Testis (tissue), 3 donors: ENCODE results near the gene ANP32B. TPM values are rescaled to one million over a fixed set of nuclear protein-coding genes. Genes with fewer than 3 reads are reported as not detected.

ENCODE experiments used
- DNase-seq: peaks from one replicate; pipeline ENCODE4 v3.0.0-alpha.2; 2019
- H3K27ac ChIP-seq, 2 donors: fragments of 200-600 bp; sonication (generic); one replicate each; pipeline ENCODE4 v1.5.1; 2019
- H3K27me3 ChIP-seq: fragments of 200-600 bp; sonication (generic); one replicate; pipeline ENCODE4 v1.5.1; 2019
- H3K36me3 ChIP-seq: fragments of 200-600 bp; sonication (generic); one replicate; pipeline ENCODE4 v1.5.1; 2017; ENCODE audit warnings: low read depth; ENCODE audit errors: missing control alignments
- H3K4me1 ChIP-seq: fragments of 200-600 bp; sonication (generic); one replicate; pipeline ENCODE4 v1.5.1; 2019
- H3K4me3 ChIP-seq, 2 donors: fragments of 200-600 bp; sonication (generic); one replicate each; pipeline ENCODE4 v1.5.1; 2017 to 2019
- H3K9me3 ChIP-seq: fragments of 200-600 bp; sonication (generic); one replicate; pipeline ENCODE4 v1.5.1; 2017
- POLR2A ChIP-seq: fragments of 450-650 bp; IDR thresholded peaks from one replicate; pipeline ENCODE4 v1.6.1; 2017; ENCODE audit warnings: antibody characterized with exemption, mild to moderate bottlenecking, moderate library complexity
- WGBS, 2 donors: methylation state at CpG; one replicate each; pipeline ENCODE4 v1.1.5; 2018; 5-methylcytosine and 5-hydroxymethylcytosine counted together
- intact Hi-C: fragments of 100-400 bp; cut with DNase I; formaldehyde crosslinking; loops from one replicate; pipeline ENCODE4 v1.15.1; 2023; ENCODE audit warnings: low total_unique reads
- polyA plus RNA-seq: library from polyadenylated mRNA; stranded (reverse); fragments of 350-450 nt; fragmentation: Illumina TruSeq; extraction: RNeasy Lipid Tissue Mini Kit (QIAGEN cat#74804); gene quantifications from one replicate; pipeline ENCODE4 v1.2.3, GENCODE V29; 2014; ENCODE audit warnings: low read depth, low replicate concordance; ENCODE audit not compliant: insufficient read depth
- total RNA-seq, 2 donors: library from RNA; depleted of rRNA; stranded (reverse); fragments of >200 nt; gene quantifications; one replicate each; pipeline ENCODE4 v1.2.3, GENCODE V29; 2016
- TF ChIP-seq, protein P1 (sequence below), 3 experiments: fragments of 450-650 bp in 2 of 3; fragments of 200-600 bp in 1 of 3; sonication (generic) in 1 of 3; IDR thresholded peaks; one replicate each; pipeline ENCODE4 v1.5.1; 2016 to 2019; ENCODE audit warnings: antibody characterized with exemption in 3 of 3, mild to moderate bottlenecking in 2 of 3, moderate library complexity in 1 of 3

Gene ANP32B
- total and polyA plus RNA-seq, 3 donors from 2014 or later, result 33.8 to 89.6 (median 54.3) TPM

DNA sequence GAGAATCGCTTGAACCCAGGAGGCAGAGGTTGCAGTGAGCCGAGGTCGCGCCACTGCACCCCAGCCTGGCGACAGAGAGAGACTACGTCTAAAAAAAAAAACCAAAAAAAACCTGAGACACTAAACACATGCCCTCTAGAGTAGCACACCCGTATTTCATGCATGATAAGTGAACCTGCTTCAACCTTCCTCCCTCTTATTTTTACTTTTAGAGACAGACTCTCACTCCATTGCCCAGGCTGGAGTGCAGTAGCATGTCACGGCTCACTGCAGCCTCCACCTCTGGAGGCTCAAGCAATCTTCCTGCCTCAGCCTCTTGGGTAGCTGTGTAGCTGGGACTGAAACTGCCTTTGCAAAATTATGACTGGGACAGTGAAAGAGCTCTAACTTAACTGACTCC, 55.8 kb downstream of the ANP32B start:
- Histone ChIP-seq H3K27me3 (no peaks in the 10 kb centered on the region), H3K4me3 (no peak overlapping the region), H3K36me3 (no peaks in the 10 kb centered on the region), H3K4me1 (peaks cover 6% of the 10 kb centered on the region), H3K27ac (no peak overlapping the region), H3K9me3 (no peaks in the 10 kb centered on the region)
- 79 to 81% methylated on average over 8 of the region's 8 CpGs for WGBS, 2 donors
- intact Hi-C loops, result loop anchor here (10.0 kb wide), 1 partner anchor 114 kb away; the partner anchor contains the start of gene TRMO
- no peak for DNase-seq
- TF ChIP-seq, protein P1, sequence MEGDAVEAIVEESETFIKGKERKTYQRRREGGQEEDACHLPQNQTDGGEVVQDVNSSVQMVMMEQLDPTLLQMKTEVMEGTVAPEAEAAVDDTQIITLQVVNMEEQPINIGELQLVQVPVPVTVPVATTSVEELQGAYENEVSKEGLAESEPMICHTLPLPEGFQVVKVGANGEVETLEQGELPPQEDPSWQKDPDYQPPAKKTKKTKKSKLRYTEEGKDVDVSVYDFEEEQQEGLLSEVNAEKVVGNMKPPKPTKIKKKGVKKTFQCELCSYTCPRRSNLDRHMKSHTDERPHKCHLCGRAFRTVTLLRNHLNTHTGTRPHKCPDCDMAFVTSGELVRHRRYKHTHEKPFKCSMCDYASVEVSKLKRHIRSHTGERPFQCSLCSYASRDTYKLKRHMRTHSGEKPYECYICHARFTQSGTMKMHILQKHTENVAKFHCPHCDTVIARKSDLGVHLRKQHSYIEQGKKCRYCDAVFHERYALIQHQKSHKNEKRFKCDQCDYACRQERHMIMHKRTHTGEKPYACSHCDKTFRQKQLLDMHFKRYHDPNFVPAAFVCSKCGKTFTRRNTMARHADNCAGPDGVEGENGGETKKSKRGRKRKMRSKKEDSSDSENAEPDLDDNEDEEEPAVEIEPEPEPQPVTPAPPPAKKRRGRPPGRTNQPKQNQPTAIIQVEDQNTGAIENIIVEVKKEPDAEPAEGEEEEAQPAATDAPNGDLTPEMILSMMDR (IDR thresholded peaks at IDR 0.05), result no peak
- TF ChIP-seq POLR2A, result no peak

DNA sequence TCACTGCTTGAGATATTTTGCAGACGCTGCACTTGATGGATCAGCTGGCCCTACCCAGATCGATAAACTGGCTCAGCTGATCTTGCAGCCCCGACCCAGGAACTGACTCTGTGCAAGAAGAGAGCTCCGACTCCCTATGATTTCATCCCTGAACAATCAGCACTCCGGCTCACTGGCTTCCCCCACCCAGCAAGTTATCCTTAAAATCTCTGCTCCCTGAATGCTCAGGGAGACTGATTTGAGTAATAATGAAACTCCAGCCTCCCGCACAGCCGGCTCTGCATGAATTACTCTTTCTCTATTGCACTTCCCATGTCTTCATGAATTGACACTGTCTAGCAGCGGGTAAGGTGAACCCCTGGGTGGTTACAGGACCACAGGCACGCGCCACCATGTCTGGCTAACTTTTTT, 56.5 kb downstream of the ANP32B start:
- Histone ChIP-seq H3K4me1 (peaks cover 6% of the 10 kb centered on the region), H3K9me3 (no peaks in the 10 kb centered on the region), H3K27me3 (no peaks in the 10 kb centered on the region), H3K27ac (no peak overlapping the region), H3K36me3 (no peaks in the 10 kb centered on the region), H3K4me3 (no peak overlapping the region)
- WGBS, 2 donors, result 78 to 83% methylated on average over 10 of the region's 10 CpGs
- TF ChIP-seq POLR2A, result no peak
- TF ChIP-seq, protein P1 (IDR thresholded peaks at IDR 0.05), result no peak
- intact Hi-C loops, result loop anchor here (10.0 kb wide), 1 partner anchor 115 kb away; the partner anchor contains the start of gene TRMO
- no peak for DNase-seq

DNA sequence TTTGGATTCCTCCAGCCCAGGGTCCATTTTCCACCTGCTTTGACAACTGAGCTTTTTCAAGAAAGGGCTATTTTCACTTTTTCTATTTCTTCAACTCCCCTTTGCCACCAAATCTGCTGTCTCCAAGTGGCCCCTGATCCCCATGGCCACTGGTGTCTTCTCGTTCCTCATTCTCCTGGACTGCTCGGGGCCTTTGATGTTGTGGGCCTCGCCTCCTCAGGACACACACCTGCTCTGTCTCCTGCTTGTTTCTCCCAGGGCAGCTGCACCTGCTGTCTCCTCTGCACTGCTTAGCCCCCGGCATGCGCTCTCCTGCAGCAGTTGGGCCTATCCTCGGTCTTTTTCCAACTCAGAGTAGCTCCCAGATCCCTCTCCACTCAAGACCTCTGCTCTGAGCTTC, 57.1 kb downstream of the ANP32B start:
- H3K27me3 ChIP-seq, result no peaks in the 10 kb centered on the region
- H3K36me3 ChIP-seq, result no peaks in the 10 kb centered on the region
- no peak for DNase-seq
- H3K9me3 ChIP-seq, result no peaks in the 10 kb centered on the region
- 90 to 95% methylated on average over 6 of the region's 6 CpGs for WGBS, 2 donors
- H3K4me1 ChIP-seq, result peaks cover 6% of the 10 kb centered on the region
- H3K4me3 ChIP-seq, result no peak overlapping the region
- no peak for TF ChIP-seq POLR2A
- intact Hi-C loops, result no loop called here
- H3K27ac ChIP-seq, result no peak overlapping the region

DNA sequence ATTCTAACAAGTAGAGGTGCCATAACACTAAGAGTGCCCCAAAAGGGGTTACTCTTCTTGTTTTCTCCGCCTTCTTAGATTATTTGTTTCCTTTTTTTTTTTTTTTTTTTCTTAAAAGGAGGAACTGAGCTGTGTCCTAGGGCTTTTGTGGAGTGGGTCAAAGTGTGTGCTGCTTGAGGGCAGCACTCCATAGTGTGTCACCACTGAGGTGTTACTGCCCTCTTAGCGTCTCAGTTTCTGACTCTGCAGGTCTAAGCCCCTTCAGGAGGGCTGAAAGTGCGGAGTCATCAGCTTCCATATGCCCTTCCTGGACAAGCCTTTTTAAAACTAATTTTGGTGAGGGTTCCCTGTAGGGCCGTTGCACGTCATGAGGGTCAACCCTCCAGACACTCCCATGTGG, 60.8 kb downstream of the ANP32B start:
- H3K4me3 ChIP-seq, result no peak overlapping the region
- no peaks in the 10 kb centered on the region for H3K27me3 ChIP-seq
- TF ChIP-seq, protein P1 (IDR thresholded peaks at IDR 0.05), result no peak
- TF ChIP-seq POLR2A, result no peak
- H3K27ac ChIP-seq, result no peak overlapping the region
- no peaks in the 10 kb centered on the region for H3K4me1 ChIP-seq
- H3K9me3 ChIP-seq, result no peaks in the 10 kb centered on the region
- 88 to 89% methylated on average over 5 of the region's 5 CpGs for whole genome bisulfite sequencing, 2 donors
- intact Hi-C loops, result no loop called here
- no peak for DNase-seq
- H3K36me3 ChIP-seq, result no peaks in the 10 kb centered on the region

DNA sequence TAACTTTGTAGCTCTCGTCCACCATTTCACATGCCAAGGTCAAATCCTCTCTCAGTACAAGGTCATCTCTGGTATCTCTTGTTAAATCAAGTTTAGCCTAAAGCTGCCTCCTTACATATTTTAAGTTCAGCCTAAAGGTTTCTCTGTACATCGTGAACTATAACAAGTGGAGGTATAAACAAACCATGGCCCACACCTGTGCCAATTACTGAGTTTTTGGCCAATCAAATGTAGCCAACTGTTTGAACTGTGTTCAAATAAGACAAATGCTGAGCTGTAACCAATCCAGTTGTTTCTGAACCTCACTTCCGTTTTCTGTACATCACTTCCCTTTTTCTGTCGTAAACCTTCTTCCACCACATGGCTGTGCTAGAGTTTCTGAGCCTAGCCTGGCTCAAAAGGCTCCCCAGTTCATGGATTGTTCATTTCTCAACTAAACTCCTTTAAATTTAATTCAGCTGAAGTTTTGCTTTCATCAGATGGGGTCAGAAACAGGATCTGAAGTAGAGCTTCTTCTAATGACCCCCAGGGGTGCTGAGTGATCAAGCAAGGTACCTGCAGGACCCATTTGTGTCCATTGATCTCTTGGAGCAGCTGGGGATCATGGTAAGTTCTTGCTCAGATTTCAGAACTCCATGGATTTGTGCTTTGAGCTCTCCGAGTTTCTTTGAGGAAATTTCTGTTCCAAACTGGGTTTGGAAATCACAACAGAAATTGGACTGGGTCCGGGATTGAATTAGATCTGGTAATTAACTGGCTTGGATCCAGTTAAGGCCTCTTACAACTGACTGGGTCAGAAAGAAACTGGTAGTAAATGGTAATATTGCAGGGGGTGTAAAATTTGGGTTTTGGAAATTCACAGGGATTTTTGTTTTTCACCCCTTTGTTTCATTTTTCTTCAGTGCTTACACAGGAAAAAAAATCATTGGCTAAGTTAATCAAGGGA, 62.4 kb downstream of the ANP32B start:
- Histone ChIP-seq H3K4me3 (no peak overlapping the region), H3K36me3 (no peaks in the 10 kb centered on the region), H3K27ac (no peak overlapping the region), H3K27me3 (no peaks in the 10 kb centered on the region), H3K4me1 (no peaks in the 10 kb centered on the region), H3K9me3 (no peaks in the 10 kb centered on the region)
- TF ChIP-seq, protein P1 (IDR thresholded peaks at IDR 0.05), result no peak
- TF ChIP-seq POLR2A, result no peak
- 59 to 61% methylated on average over 6 of the region's 6 CpGs for WGBS, 2 donors
- intact Hi-C loops, result no loop called here
- no peak for DNase-seq
